Measurements from ENCODE around the gene HEATR3.

Gene HEATR3

GRCh38 chr16:50065624-50066481 is at the start of gene HEATR3:
Gene HEATR3 (plus strand): TSS chr16:50065970. CDS start chr16:50066132, 162 bp downstream.
- no peaks in the 10 kb centered on the region for H3K27me3 Mint-ChIP-seq
- H3K9me3 Mint-ChIP-seq = no peaks in the 10 kb centered on the region
- peak within 1 kb of the TSS; percentile 93 for H3K27ac Mint-ChIP-seq
- peak; percentile 94 for ATAC-seq
- peaks cover 23% of the 10 kb centered on the region for H3K4me1 Mint-ChIP-seq
- peak within 1 kb of the TSS; percentile 92 for H3K4me3 Mint-ChIP-seq
- H3K36me3 Mint-ChIP-seq = peaks cover 15% of the 10 kb centered on the region

- H3K9me3 Mint-ChIP-seq = no peaks in the 10 kb centered on the region
- peaks cover 16% of the 10 kb centered on the region for H3K27me3 Mint-ChIP-seq
- H3K27ac Mint-ChIP-seq = no peak overlapping the region
- no peaks in the 10 kb centered on the region for H3K36me3 Mint-ChIP-seq
- no peak for ATAC-seq
- no peak overlapping the region for H3K4me3 Mint-ChIP-seq
- H3K4me1 Mint-ChIP-seq = no peaks in the 10 kb centered on the region
These were observed 48.2 kb upstream of the HEATR3 start for GRCh38 chr16:50017553-50017952.

GRCh38 chr16:50021544-50021943 is 44.2 kb upstream of the HEATR3 start:
- Mint-ChIP-seq H3K4me1 (peaks cover 8% of the 10 kb centered on the region), H3K27ac (no peak overlapping the region), H3K9me3 (no peaks in the 10 kb centered on the region), H3K36me3 (no peaks in the 10 kb centered on the region), H3K4me3 (no peak overlapping the region), H3K27me3 (peaks cover 16% of the 10 kb centered on the region)
- ATAC-seq = no peak

GRCh38 chr16:50023641-50024040 is 42.1 kb upstream of the HEATR3 start:
- Mint-ChIP-seq H3K4me1 (peaks cover 8% of the 10 kb centered on the region), H3K9me3 (no peaks in the 10 kb centered on the region), H3K36me3 (no peaks in the 10 kb centered on the region), H3K27ac (no peak overlapping the region), H3K27me3 (peaks cover 14% of the 10 kb centered on the region), H3K4me3 (no peak overlapping the region)
- no peak for ATAC-seq

GRCh38 chr16:50024207-50024606 is 41.6 kb upstream of the HEATR3 start:
- peaks cover 8% of the 10 kb centered on the region for H3K27me3 Mint-ChIP-seq
- ATAC-seq = no peak
- peaks cover 8% of the 10 kb centered on the region for H3K4me1 Mint-ChIP-seq
- no peaks in the 10 kb centered on the region for H3K36me3 Mint-ChIP-seq
- no peak overlapping the region for H3K27ac Mint-ChIP-seq
- peak overlapping the region; percentile 75 for H3K4me3 Mint-ChIP-seq
- no peaks in the 10 kb centered on the region for H3K9me3 Mint-ChIP-seq

GRCh38 chr16:50024684-50025536 is 40.9 kb upstream of the HEATR3 start, which contains the start of gene CNEP1R1:
Gene CNEP1R1 (plus strand): TSS chr16:50025225. CDS start chr16:50025316, 91 bp downstream.
- Mint-ChIP-seq H3K4me1 (peaks cover 8% of the 10 kb centered on the region), H3K4me3 (peak within 1 kb of the TSS; percentile 75), H3K9me3 (no peaks in the 10 kb centered on the region), H3K27ac (peak within 1 kb of the TSS; percentile 46), H3K36me3 (peaks cover 5% of the 10 kb centered on the region), H3K27me3 (peaks cover 1% of the 10 kb centered on the region)
- peak; percentile 100 for ATAC-seq

GRCh38 chr16:50025537-50025931 is 40.2 kb upstream of the HEATR3 start:
- Mint-ChIP-seq H3K4me3 (peak overlapping the region; percentile 75), H3K36me3 (peaks cover 10% of the 10 kb centered on the region), H3K27me3 (no peaks in the 10 kb centered on the region), H3K4me1 (peaks cover 8% of the 10 kb centered on the region), H3K27ac (peak overlapping the region; percentile 46), H3K9me3 (no peaks in the 10 kb centered on the region)
- peak; percentile 4 for ATAC-seq

- Mint-ChIP-seq H3K9me3 (no peaks in the 10 kb centered on the region), H3K27me3 (no peaks in the 10 kb centered on the region), H3K4me1 (peaks cover 8% of the 10 kb centered on the region), H3K27ac (no peak overlapping the region), H3K4me3 (no peak overlapping the region), H3K36me3 (peaks cover 31% of the 10 kb centered on the region)
- no peak for ATAC-seq
These were observed 37.9 kb upstream of the HEATR3 start for GRCh38 chr16:50027829-50028228.

GRCh38 chr16:50035468-50035992 is 30.2 kb upstream of the HEATR3 start:
- Mint-ChIP-seq H3K4me3 (no peak overlapping the region), H3K27ac (no peak overlapping the region), H3K27me3 (no peaks in the 10 kb centered on the region), H3K9me3 (no peaks in the 10 kb centered on the region), H3K36me3 (peaks cover 34% of the 10 kb centered on the region), H3K4me1 (peaks cover 13% of the 10 kb centered on the region)
- no peak for ATAC-seq

GRCh38 chr16:50036426-50036825 is 29.3 kb upstream of the HEATR3 start:
- no peak for ATAC-seq
- Mint-ChIP-seq H3K9me3 (no peaks in the 10 kb centered on the region), H3K4me3 (no peak overlapping the region)

GRCh38 chr16:50037662-50038220 is 28.0 kb upstream of the HEATR3 start:
- Mint-ChIP-seq H3K9me3 (no peaks in the 10 kb centered on the region), H3K36me3 (peaks cover 14% of the 10 kb centered on the region), H3K27ac (peak overlapping the region; percentile 46), H3K4me1 (peaks cover 13% of the 10 kb centered on the region), H3K27me3 (no peaks in the 10 kb centered on the region), H3K4me3 (no peak overlapping the region)
- no peak for ATAC-seq

More at GRCh38 chr16:50036426-50036825, 29.3 kb upstream of the HEATR3 start:
- H3K36me3 Mint-ChIP-seq = peaks cover 27% of the 10 kb centered on the region
- H3K27me3 Mint-ChIP-seq = no peaks in the 10 kb centered on the region
- H3K4me1 Mint-ChIP-seq = peaks cover 13% of the 10 kb centered on the region
- no peak overlapping the region for H3K27ac Mint-ChIP-seq

GRCh38 chr16:50038286-50038685 is 27.5 kb upstream of the HEATR3 start:
- H3K9me3 Mint-ChIP-seq = no peaks in the 10 kb centered on the region
- H3K36me3 Mint-ChIP-seq = peaks cover 8% of the 10 kb centered on the region
- H3K27me3 Mint-ChIP-seq = peaks cover 3% of the 10 kb centered on the region
- peak overlapping the region; percentile 46 for H3K27ac Mint-ChIP-seq
- ATAC-seq = no peak
- H3K4me1 Mint-ChIP-seq = peaks cover 13% of the 10 kb centered on the region
- H3K4me3 Mint-ChIP-seq = no peak overlapping the region

GRCh38 chr16:50038756-50039529 is 26.8 kb upstream of the HEATR3 start:
- H3K9me3 Mint-ChIP-seq = no peaks in the 10 kb centered on the region
- peak overlapping the region; percentile 46 for H3K27ac Mint-ChIP-seq
- peak; percentile 43 for ATAC-seq
- H3K4me3 Mint-ChIP-seq = no peak overlapping the region
- peaks cover 5% of the 10 kb centered on the region for H3K36me3 Mint-ChIP-seq
- H3K4me1 Mint-ChIP-seq = peaks cover 13% of the 10 kb centered on the region
- peaks cover 9% of the 10 kb centered on the region for H3K27me3 Mint-ChIP-seq

- Mint-ChIP-seq H3K36me3 (no peaks in the 10 kb centered on the region), H3K4me3 (no peak overlapping the region), H3K27me3 (peaks cover 9% of the 10 kb centered on the region), H3K27ac (no peak overlapping the region), H3K9me3 (no peaks in the 10 kb centered on the region), H3K4me1 (peaks cover 13% of the 10 kb centered on the region)
- ATAC-seq = no peak
These were observed 25.8 kb upstream of the HEATR3 start for GRCh38 chr16:50040018-50040417.
